Natural killer cell (primary cell): ENCODE measurements around the gene IFT27. TPM values are rescaled to one million over a fixed set of nuclear protein-coding genes. Genes with fewer than 3 reads are reported as not detected.
"Not testable (repeated sequence)": the region's sequence is repeated elsewhere in the genome, so short reads cannot be mapped to it uniquely, and the experiment has no call there.

Source experiments
- ATAC-seq, 3 donors: fragments of 150-1000 bp in 2 of 3; fragments of 200-7000 bp in 1 of 3; cut with Tn5 transposase; 1 replicate in 1 of 3; 2 replicates in 2 of 3; pipeline ENCODE4 v1.10.0; 2021; ENCODE audit warnings: mild to moderate bottlenecking in 2 of 3, moderate library complexity in 2 of 3
- DNase-seq, 2 donors: peaks; one replicate each; pipeline versions ENCODE4 v3.0.0 to v3.0.0-alpha.2; 2013 to 2021; ENCODE audit warnings: mixed read lengths in 1 of 2
- H3K27ac ChIP-seq: one replicate; pipeline ENCODE4 v1.5.1; 2013; ENCODE audit warnings: mild to moderate bottlenecking, low read length
- H3K27me3 ChIP-seq: one replicate; pipeline ENCODE4 v1.6.1; 2013; ENCODE audit warnings: low read length; ENCODE audit not compliant: control insufficient read depth, insufficient read depth
- H3K36me3 ChIP-seq: one replicate; pipeline ENCODE4 v1.6.1; 2013; ENCODE audit warnings: low read length; ENCODE audit not compliant: control insufficient read depth, insufficient read depth
- H3K4me1 ChIP-seq: one replicate; pipeline ENCODE4 v1.6.1; 2013; ENCODE audit warnings: low read length; ENCODE audit not compliant: control insufficient read depth, insufficient read depth
- H3K4me3 ChIP-seq: one replicate; pipeline ENCODE4 v1.5.1; 2013; ENCODE audit warnings: low read length
- H3K9me3 ChIP-seq: one replicate; pipeline ENCODE4 v1.6.1; 2013; ENCODE audit warnings: low read length; ENCODE audit not compliant: control insufficient read depth, insufficient read depth
- H3K27ac Mint-ChIP-seq, 2 donors: one replicate each; pipeline ENCODE4 v1.8.0; 2022; ENCODE audit warnings: mild to moderate bottlenecking in 2 of 2, mixed read lengths in 2 of 2, moderate library complexity in 1 of 2
- H3K27me3 Mint-ChIP-seq, 2 donors: one replicate each; pipeline ENCODE4 v1.8.0; 2022; ENCODE audit warnings: low read depth in 2 of 2, mixed read lengths in 2 of 2
- H3K36me3 Mint-ChIP-seq: one replicate; pipeline ENCODE4 v1.8.0; 2022; ENCODE audit warnings: mixed read lengths
- H3K4me1 Mint-ChIP-seq, 2 donors: one replicate each; pipeline ENCODE4 v1.8.0; 2022; ENCODE audit warnings: mixed read lengths in 2 of 2
- H3K4me3 Mint-ChIP-seq: one replicate; pipeline ENCODE4 v1.8.0; 2022; ENCODE audit warnings: mild to moderate bottlenecking, moderate library complexity, mixed read lengths
- H3K9me3 Mint-ChIP-seq, 2 donors: one replicate each; pipeline ENCODE4 v1.8.0; 2022; ENCODE audit warnings: mixed read lengths in 2 of 2
- CTCF ChIP-seq: fragments of 200-600 bp; IDR thresholded peaks from one replicate; pipeline ENCODE4 v1.8.0; 2022; ENCODE audit warnings: antibody characterized with exemption
- WGBS: methylation state at CpG from one replicate; pipeline ENCODE4 v1.1.7; 2013; ENCODE audit warnings: missing lambda C conversion rate; ENCODE audit not compliant: insufficient coverage; 5-methylcytosine and 5-hydroxymethylcytosine counted together
- intact Hi-C: fragments of 100-400 bp; cut with micrococcal nuclease; formaldehyde crosslinking; loops from one replicate; pipeline ENCODE4 v1.14.2; 2022
- total RNA-seq, 4 donors: library from RNA; stranded (reverse); fragments of 120-200 nt in 1 of 4; gene quantifications; one replicate each; pipeline versions ENCODE4 v1.2.3 to v1.2.4, GENCODE V29; 2013 to 2022

Gene IFT27
- total RNA-seq, 3 donors from 2014 or later (not counting 1 experiment from before 2014, with no cell fraction given), result 16.5 to 30.1 (median 27.1) TPM

GRCh38 chr22:36756031-36756430 lies 19.9 kb downstream of the IFT27 start:
- H3K4me1 ChIP-seq, result no peaks in the 10 kb centered on the region
- no peaks in the 10 kb centered on the region for H3K36me3 Mint-ChIP-seq
- intact Hi-C loops, result no loop called here
- H3K4me3 ChIP-seq, result no peak overlapping the region
- H3K27me3 Mint-ChIP-seq, result peaks cover 15 to 18% of the 10 kb centered on the region in 2 donors
- H3K9me3 Mint-ChIP-seq, result no peaks in the 10 kb centered on the region
- H3K9me3 ChIP-seq, result no peaks in the 10 kb centered on the region
- no peak overlapping the region for H3K4me3 Mint-ChIP-seq
- no peaks in the 10 kb centered on the region for H3K36me3 ChIP-seq
- peaks cover 5 to 7% of the 10 kb centered on the region in 2 donors for H3K4me1 Mint-ChIP-seq
- peaks cover 3% of the 10 kb centered on the region for H3K27me3 ChIP-seq
- DNase-seq (no peak), ATAC-seq (no peak)
- WGBS, result 52% methylated on average over 7 of the region's 7 CpGs
- no peak for TF ChIP-seq CTCF
- H3K27ac ChIP-seq, result no peak overlapping the region
- H3K27ac Mint-ChIP-seq, result no peak overlapping the region

DNA sequence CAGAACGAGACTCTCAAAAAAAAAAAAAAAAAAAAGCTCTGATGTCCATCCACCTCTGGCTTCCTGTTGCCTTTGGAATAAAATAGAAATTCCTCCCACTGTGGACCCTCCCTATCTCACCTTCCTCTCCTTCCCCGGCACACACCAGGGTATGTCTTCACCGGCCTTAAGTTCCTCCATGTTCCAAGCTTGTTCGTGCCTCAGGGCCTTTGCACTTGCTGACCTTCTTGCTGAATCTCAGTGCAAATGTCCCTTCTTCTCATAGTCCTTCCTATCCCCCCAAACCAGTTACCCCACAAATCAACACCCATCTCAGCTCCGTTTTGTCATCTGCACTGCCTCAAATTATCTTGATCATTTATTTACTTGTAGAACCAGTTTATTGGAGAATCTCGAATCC lies 20.6 kb downstream of the IFT27 start:
- Mint-ChIP-seq H3K36me3 (no peaks in the 10 kb centered on the region), H3K27me3 (peaks cover 15 to 19% of the 10 kb centered on the region in 2 donors), H3K9me3 (no peaks in the 10 kb centered on the region), H3K4me1 (peaks cover 5 to 7% of the 10 kb centered on the region in 2 donors), H3K27ac (no peak overlapping the region), H3K4me3 (no peak overlapping the region)
- intact Hi-C loops, result no loop called here
- no peak for TF ChIP-seq CTCF
- H3K27ac ChIP-seq, result no peak overlapping the region
- H3K4me1 ChIP-seq, result no peaks in the 10 kb centered on the region
- DNase-seq, result no peak
- no peaks in the 10 kb centered on the region for H3K36me3 ChIP-seq
- H3K27me3 ChIP-seq, result peaks cover 3% of the 10 kb centered on the region
- no peak overlapping the region for H3K4me3 ChIP-seq
- ATAC-seq, result no peak
- 91% methylated on average over 6 of the region's 6 CpGs for WGBS
- no peaks in the 10 kb centered on the region for H3K9me3 ChIP-seq

DNA sequence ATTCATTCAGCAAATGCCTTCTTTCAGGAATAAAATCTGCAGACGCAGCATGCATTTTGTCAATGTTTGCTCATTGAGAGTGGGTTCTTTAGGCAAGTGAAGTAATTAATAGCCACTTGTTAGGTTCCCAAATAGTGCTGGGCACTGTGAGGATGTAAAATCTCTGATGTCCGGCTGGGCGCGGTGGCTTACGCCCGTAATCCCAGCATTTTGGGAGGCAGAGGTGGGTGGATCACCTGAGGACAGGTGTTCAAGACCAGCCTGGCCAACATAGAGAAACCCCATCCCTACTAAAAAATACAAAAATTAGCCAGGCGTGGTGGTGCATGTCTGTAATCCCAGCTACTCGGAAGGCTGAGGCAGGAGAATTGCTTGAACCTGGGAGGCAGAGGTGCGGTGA lies 21.0 kb downstream of the IFT27 start:
- H3K4me1 Mint-ChIP-seq, H3K27ac Mint-ChIP-seq, DNase-seq, H3K4me1 ChIP-seq, H3K27me3 ChIP-seq, intact Hi-C loops, H3K4me3 ChIP-seq, H3K9me3 ChIP-seq, ATAC-seq, H3K36me3 Mint-ChIP-seq, H3K4me3 Mint-ChIP-seq, H3K36me3 ChIP-seq, H3K9me3 Mint-ChIP-seq, H3K27ac ChIP-seq: not testable (repeated sequence)
- WGBS, result 96% methylated on average over 9 of the region's 9 CpGs
- peaks cover 15 to 23% of the 10 kb centered on the region in 2 donors for H3K27me3 Mint-ChIP-seq

GRCh38 chr22:36753916-36754315 lies 22.0 kb downstream of the IFT27 start:
- intact Hi-C loops, result no loop called here

More at GRCh38 chr22:36753916-36754315, 22.0 kb downstream of the IFT27 start:
- ATAC-seq (no peak), DNase-seq (no peak)
- peaks cover 3% of the 10 kb centered on the region for H3K27me3 ChIP-seq
- Mint-ChIP-seq H3K27me3 (peaks cover 15 to 25% of the 10 kb centered on the region in 2 donors), H3K27ac (no peak overlapping the region), H3K36me3 (no peaks in the 10 kb centered on the region), H3K4me1 (peaks cover 5 to 7% of the 10 kb centered on the region in 2 donors), H3K4me3 (no peak overlapping the region), H3K9me3 (no peaks in the 10 kb centered on the region)
- no peaks in the 10 kb centered on the region for H3K9me3 ChIP-seq
- 83% methylated on average over 12 of the region's 12 CpGs for WGBS
- TF ChIP-seq CTCF, result no peak
- H3K4me3 ChIP-seq, result no peak overlapping the region
- H3K36me3 ChIP-seq, result no peaks in the 10 kb centered on the region
- no peaks in the 10 kb centered on the region for H3K4me1 ChIP-seq
- H3K27ac ChIP-seq, result no peak overlapping the region
